ENCODE data around the gene TMEM203.

The TMEM203 gene

GRCh38 chr9:137178201-137178938 is 27.1 kb downstream of the TMEM203 start:
- no peak for DNase-seq (ENCODE audit: low spot score)

GRCh38 chr9:137176302-137177182 is 28.9 kb downstream of the TMEM203 start:
- DNase-seq (ENCODE audit: low spot score), result peak; percentile 73

GRCh38 chr9:137175345-137175961 is 30.0 kb downstream of the TMEM203 start:
- no peak for DNase-seq (ENCODE audit: low spot score)

GRCh38 chr9:137174722-137175293 is 30.6 kb downstream of the TMEM203 start:
- DNase-seq (ENCODE audit: low spot score), result no peak

- no peak for DNase-seq (ENCODE audit: low spot score)
Observed at GRCh38 chr9:137173796-137174664, 31.4 kb downstream of the TMEM203 start.

GRCh38 chr9:137172901-137173795 is 32.3 kb downstream of the TMEM203 start:
- no peak for DNase-seq (ENCODE audit: low spot score)

- no peak for DNase-seq (ENCODE audit: low spot score)
Observed at GRCh38 chr9:137171149-137171900, 34.1 kb downstream of the TMEM203 start.

- DNase-seq (ENCODE audit: low spot score), result no peak
Observed at GRCh38 chr9:137170486-137171148, 34.8 kb downstream of the TMEM203 start.

GRCh38 chr9:137169896-137170358 is 35.5 kb downstream of the TMEM203 start, which contains the start of gene LRRC26:
Gene LRRC26 (minus strand): TSS chr9:137170051. CDS start chr9:137169943, 108 bp downstream.
- no peak for DNase-seq (ENCODE audit: low spot score)

GRCh38 chr9:137168904-137169856 is 36.3 kb downstream of the TMEM203 start:
- no peak for DNase-seq (ENCODE audit: low spot score)

GRCh38 chr9:137168573-137168903 is 36.9 kb downstream of the TMEM203 start:
- no peak for DNase-seq (ENCODE audit: low spot score)

- DNase-seq (ENCODE audit: low spot score), result no peak
Observed at GRCh38 chr9:137167747-137168572, 37.5 kb downstream of the TMEM203 start.

GRCh38 chr9:137167277-137167746 is 38.1 kb downstream of the TMEM203 start:
- no peak for DNase-seq (ENCODE audit: low spot score)

GRCh38 chr9:137166380-137167229 is 38.8 kb downstream of the TMEM203 start:
- DNase-seq (ENCODE audit: low spot score), result no peak

GRCh38 chr9:137165250-137165836 is 40.1 kb downstream of the TMEM203 start:
- DNase-seq (ENCODE audit: low spot score), result no peak

All from hepatic stellate cell (primary cell).